Measurements from ENCODE around the gene ABCC11. TPM values are rescaled to one million over a fixed set of nuclear protein-coding genes. Genes with fewer than 3 reads are reported as not detected.

The ABCC11 gene
- total RNA-seq, 4 donors from 2014 or later: 0.13 to 1.4 (median 0.36) TPM

- 76% methylated on average over 5 of the region's 5 CpGs for WGBS
- H3K4me3 ChIP-seq: no peak overlapping the region
- no peak for TF ChIP-seq POLR2AphosphoS5 (IDR thresholded peaks at IDR 0.05)
- no peaks in the 10 kb centered on the region for H3K27me3 ChIP-seq
- DNase-seq (ENCODE audit: low spot score in 2 of 2): no peak
- H3K4me1 ChIP-seq: peaks cover 4% of the 10 kb centered on the region
- peaks cover 31% of the 10 kb centered on the region for H3K36me3 ChIP-seq
- H3K9me3 ChIP-seq: no peaks in the 10 kb centered on the region
- no peak overlapping the region for H3K27ac ChIP-seq
Observed at GRCh38 chr16:48271728-48272127, 24.4 kb upstream of the ABCC11 start.

- TF ChIP-seq EP300 (IDR thresholded peaks at IDR 0.05) (no peak), POLR2AphosphoS5 (IDR thresholded peaks at IDR 0.05) (no peak), POLR2A (IDR thresholded peaks at IDR 0.05) (no peak), CTCF (IDR thresholded peaks at IDR 0.05) (no peak)
- no peaks in the 10 kb centered on the region for H3K4me1 ChIP-seq
- H3K36me3 ChIP-seq: peaks cover 46% of the 10 kb centered on the region
- no peak overlapping the region for H3K27ac ChIP-seq
- H3K27me3 ChIP-seq: no peaks in the 10 kb centered on the region
- no peaks in the 10 kb centered on the region for H3K9me3 ChIP-seq
- H3K4me3 ChIP-seq: no peak overlapping the region
- DNase-seq (ENCODE audit: low spot score in 2 of 2): no peak
Observed at GRCh38 chr16:48269011-48269410, 21.7 kb upstream of the ABCC11 start.

- no peak for TF ChIP-seq CTCF (IDR thresholded peaks at IDR 0.05)
- TF ChIP-seq EP300 (IDR thresholded peaks at IDR 0.05): no peak
- no peak for TF ChIP-seq POLR2A (IDR thresholded peaks at IDR 0.05)
- no peak for TF ChIP-seq POLR2AphosphoS5 (IDR thresholded peaks at IDR 0.05)
- Histone ChIP-seq H3K4me3 (no peak overlapping the region), H3K27ac (no peak overlapping the region), H3K27me3 (no peaks in the 10 kb centered on the region), H3K4me1 (no peaks in the 10 kb centered on the region), H3K36me3 (peaks cover 68% of the 10 kb centered on the region), H3K9me3 (no peaks in the 10 kb centered on the region)
- DNase-seq (ENCODE audit: low spot score in 2 of 2): no peak
- 93% methylated on average over 2 of the region's 2 CpGs for WGBS
Observed at GRCh38 chr16:48262631-48263030, 15.3 kb upstream of the ABCC11 start.

GRCh38 chr16:48261569-48261968 is 14.2 kb upstream of the ABCC11 start:
- 92% methylated on average over 1 of the region's 1 CpG for WGBS
- no peak for DNase-seq (ENCODE audit: low spot score in 2 of 2)
- Histone ChIP-seq H3K36me3 (peaks cover 67% of the 10 kb centered on the region), H3K27ac (no peak overlapping the region), H3K4me1 (no peaks in the 10 kb centered on the region), H3K27me3 (no peaks in the 10 kb centered on the region), H3K9me3 (no peaks in the 10 kb centered on the region), H3K4me3 (no peak overlapping the region)
- no peak for TF ChIP-seq POLR2AphosphoS5 (IDR thresholded peaks at IDR 0.05)
- TF ChIP-seq POLR2A (IDR thresholded peaks at IDR 0.05): no peak

GRCh38 chr16:48256579-48257177 is 9.3 kb upstream of the ABCC11 start:
- Histone ChIP-seq H3K4me1 (peaks cover 1% of the 10 kb centered on the region), H3K27me3 (no peaks in the 10 kb centered on the region), H3K4me3 (no peak overlapping the region), H3K27ac (no peak overlapping the region), H3K9me3 (no peaks in the 10 kb centered on the region), H3K36me3 (peaks cover 59% of the 10 kb centered on the region)
- TF ChIP-seq POLR2A (IDR thresholded peaks at IDR 0.05) (no peak), CTCF (IDR thresholded peaks at IDR 0.05) (no peak), POLR2AphosphoS5 (IDR thresholded peaks at IDR 0.05) (no peak), EP300 (IDR thresholded peaks at IDR 0.05) (no peak)
- no peak for DNase-seq (ENCODE audit: low spot score in 2 of 2)
- WGBS: 92% methylated on average over 7 of the region's 7 CpGs

- no peaks in the 10 kb centered on the region for H3K27me3 ChIP-seq
- DNase-seq (ENCODE audit: low spot score in 2 of 2): no peak
- H3K36me3 ChIP-seq: peaks cover 38% of the 10 kb centered on the region
- H3K27ac ChIP-seq: no peak overlapping the region
- TF ChIP-seq POLR2A (IDR thresholded peaks at IDR 0.05) (no peak), POLR2AphosphoS5 (IDR thresholded peaks at IDR 0.05) (no peak)
- WGBS: 76% methylated on average over 5 of the region's 5 CpGs
- no peaks in the 10 kb centered on the region for H3K9me3 ChIP-seq
- peaks cover 29% of the 10 kb centered on the region for H3K4me1 ChIP-seq
- H3K4me3 ChIP-seq: no peak overlapping the region
Observed at GRCh38 chr16:48252013-48252412, 4.7 kb upstream of the ABCC11 start.

Measured in suprapubic skin (tissue), 4 donors.